Endothelial cell of umbilical vein (primary cell): ENCODE measurements around the gene TADA1. TPM values are rescaled to one million over a fixed set of nuclear protein-coding genes. Genes with fewer than 3 reads are reported as not detected.

Experiments
- BruUV-seq: library from RNA; stranded (reverse); fragments of 400-500 nt; replicated peaks from 2 replicates; lab custom pipeline; 2021; lab: Mats Ljungman, UMichigan
- CTCF ChIA-PET: fragments of 300-600, 350-600 bp; sonication (Branson Sonifier 250); formaldehyde crosslinking; loops from one replicate; lab custom pipeline; 2021; ENCODE audit warnings: antibody characterized with exemption, inconsistent platforms; lab: Charles Lee
- POLR2A ChIA-PET: fragments of 300-600, 350-600 bp; sonication (Branson Sonifier 250); formaldehyde crosslinking; loops from one replicate; lab custom pipeline; 2021; ENCODE audit warnings: antibody characterized with exemption, inconsistent platforms; lab: Charles Lee
- DNase-seq: peaks from one replicate; pipeline ENCODE4 v3.0.0-alpha.2; 2011; ENCODE audit warnings: low read depth, low spot score
- FAIRE-seq: peaks from 2 replicates; lab custom pipeline; 2011; peaks lifted over from hg19 to GRCh38; lab: Jason Lieb, UNC
- H2AFZ ChIP-seq: 2 replicates; pipeline ENCODE4 v1.6.0; 2012; ENCODE audit warnings: low read depth, low read length, control low read depth, inconsistent platforms
- H3K27ac ChIP-seq: 2 replicates; pipeline ENCODE4 v1.5.1; 2011; ENCODE audit warnings: low read depth, mild to moderate bottlenecking, control low read depth, low read length, moderate library complexity; ENCODE audit not compliant: insufficient read depth
- H3K27me3 ChIP-seq, 2 experiments: 2 replicates each; pipeline versions ENCODE4 v1.6.0 to v1.6.1; 2011; ENCODE audit warnings: low read length in 2 of 2, mixed read lengths in 1 of 2; ENCODE audit not compliant: control insufficient read depth in 2 of 2, insufficient read depth in 2 of 2
- H3K36me3 ChIP-seq, 2 experiments: 2 replicates in 1 of 2; 3 replicates in 1 of 2; pipeline ENCODE4 v1.5.1; 2011; ENCODE audit warnings: low read length in 2 of 2, mild to moderate bottlenecking in 1 of 2, moderate library complexity in 1 of 2; ENCODE audit not compliant: control insufficient read depth in 2 of 2, insufficient read depth in 2 of 2; ENCODE audit errors: extremely low read depth in 1 of 2
- H3K4me1 ChIP-seq: 3 replicates; pipeline ENCODE4 v1.5.1; 2011; ENCODE audit warnings: mild to moderate bottlenecking, low read length; ENCODE audit not compliant: control insufficient read depth, insufficient read depth; ENCODE audit errors: extremely low read depth
- H3K4me2 ChIP-seq: 2 replicates; pipeline ENCODE4 v1.6.1; 2011; ENCODE audit warnings: low read length, control low read depth, mixed read lengths; ENCODE audit not compliant: insufficient read depth
- H3K4me3 ChIP-seq, 3 experiments: fragments of 200-600 bp in 1 of 3; sonication (generic), shearing (Covaris generic) in 1 of 3; replicated peaks in 1 of 3; 2 replicates each; pipeline ENCODE4 v1.5.1; 2011 to 2016; ENCODE audit warnings: control low read depth in 3 of 3, low read length in 3 of 3, mild to moderate bottlenecking in 2 of 3, inconsistent platforms in 1 of 3, low read depth in 1 of 3, moderate library complexity in 1 of 3; ENCODE audit not compliant: insufficient read depth in 1 of 3
- H3K79me2 ChIP-seq: 2 replicates; pipeline ENCODE4 v1.6.0; 2012; ENCODE audit warnings: low read length, inconsistent platforms; ENCODE audit not compliant: control insufficient read depth, insufficient read depth
- H3K9ac ChIP-seq: replicated peaks from 2 replicates; pipeline ENCODE3; 2011; ENCODE audit warnings: low read length, control low read depth; ENCODE audit not compliant: insufficient read depth; ENCODE audit errors: extremely low read depth
- H3K9me1 ChIP-seq: replicated peaks from 3 replicates; pipeline ENCODE4 v1.6.0; 2011; ENCODE audit warnings: mild to moderate bottlenecking, low read length; ENCODE audit not compliant: control insufficient read depth, insufficient read depth; ENCODE audit errors: extremely low read depth
- H3K9me3 ChIP-seq: replicated peaks from 2 replicates; pipeline ENCODE4 v1.5.1; 2012; ENCODE audit warnings: low read length, inconsistent platforms; ENCODE audit not compliant: control insufficient read depth, insufficient read depth
- H4K20me1 ChIP-seq: replicated peaks from 2 replicates; pipeline ENCODE3; 2011; ENCODE audit warnings: mild to moderate bottlenecking, low read length; ENCODE audit not compliant: control insufficient read depth, insufficient read depth; ENCODE audit errors: extremely low read depth
- CTCF ChIP-seq, 2 donors: IDR thresholded peaks; 1 replicate in 1 of 2; 2 replicates in 1 of 2; pipeline ENCODE4 v1.5.1; 2011; ENCODE audit warnings: low read length in 2 of 2, mild to moderate bottlenecking in 2 of 2, moderate library complexity in 2 of 2, control low read depth in 1 of 2, inconsistent platforms in 1 of 2, low read depth in 1 of 2; ENCODE audit not compliant: insufficient read depth in 1 of 2; ENCODE audit errors: extremely low read depth in 1 of 2
- EZH2 ChIP-seq: IDR thresholded peaks from 2 replicates; pipeline ENCODE4 v1.6.1; 2012; ENCODE audit warnings: borderline replicate concordance, low read depth, mild to moderate bottlenecking, moderate library complexity, low read length, inconsistent platforms; ENCODE audit not compliant: severe bottlenecking
- FOS ChIP-seq: IDR thresholded peaks from 2 replicates; pipeline ENCODE4 v1.6.1; 2011; ENCODE audit warnings: mild to moderate bottlenecking, low read length, moderate library complexity, borderline replicate concordance; ENCODE audit not compliant: insufficient read depth
- GATA2 ChIP-seq: IDR thresholded peaks from 2 replicates; pipeline ENCODE4 v1.7.0; 2011; ENCODE audit warnings: low read depth, mild to moderate bottlenecking, moderate library complexity, mixed read lengths, low read length; ENCODE audit not compliant: insufficient read length, insufficient read depth
- JUN ChIP-seq: IDR thresholded peaks from 2 replicates; pipeline ENCODE4 v1.6.1; 2011; ENCODE audit warnings: borderline replicate concordance, low read depth; ENCODE audit not compliant: insufficient read length, insufficient read depth
- MAX ChIP-seq: IDR thresholded peaks from 2 replicates; pipeline ENCODE4 v1.6.1; 2011; ENCODE audit not compliant: insufficient read depth, insufficient read length
- MYC ChIP-seq: IDR thresholded peaks from one replicate; pipeline ENCODE4 v1.6.1; 2011; ENCODE audit warnings: mild to moderate bottlenecking, low read depth, low read length
- POLR2A ChIP-seq: IDR thresholded peaks from 2 replicates; pipeline ENCODE4 v1.6.1; 2012; ENCODE audit warnings: low read depth, mild to moderate bottlenecking, control low read depth, low read length
- POLR2AphosphoS5 ChIP-seq: IDR thresholded peaks from 2 replicates; pipeline ENCODE4 v1.6.1; 2012; ENCODE audit warnings: low read depth, mild to moderate bottlenecking, control low read depth, low read length, moderate library complexity; ENCODE audit not compliant: insufficient read depth
- dilution Hi-C: fragments of 300-500 bp; cut with MboI; formaldehyde crosslinking; loops from one replicate; pipeline ENCODE4 v1.15.0; 2019; ENCODE audit warnings: low sequenced_read_pairs; ENCODE audit not compliant: extremely low pct_ligation_motif_present
- intact Hi-C: fragments of 100-400 bp; cut with micrococcal nuclease; formaldehyde crosslinking; loops from one replicate; pipeline ENCODE4 v1.10.0; 2022
- polyA plus RNA-seq, 4 experiments: library from polyadenylated mRNA; depleted of rRNA in 3 of 4; stranded (reverse) in 3 of 4; unstranded in 1 of 4; fragments of >200 nt; gene quantifications; 2 replicates each; pipeline versions ENCODE4 v1.2.1 to v1.2.3, GENCODE V29; 2011 to 2012; ENCODE audit warnings: missing spikeins in 1 of 4
- total RNA-seq: library from RNA; stranded (reverse); gene quantifications from 2 replicates; pipeline ENCODE4 v1.2.3, GENCODE V29; 2021

Gene TADA1
- total and polyA plus RNA-seq, 2 donors (not counting 3 experiments of a cell fraction or from before 2014, with no cell fraction given), result 7.0 to 7.9 TPM

- Histone ChIP-seq H3K9ac (no peak overlapping the region), H3K4me3 (no peak overlapping the region), H3K4me2 (no peak overlapping the region), H3K27ac (no peak overlapping the region), H3K79me2 (peaks cover 4% of the 10 kb centered on the region), H3K27me3 (no peaks in the 10 kb centered on the region), H4K20me1 (no peaks in the 10 kb centered on the region), H2AFZ (no peak overlapping the region), H3K36me3 (peaks cover 15 to 21% of the 10 kb centered on the region in 2 experiments), H3K4me1 (no peaks in the 10 kb centered on the region), H3K9me1 (peaks cover 3% of the 10 kb centered on the region), H3K9me3 (no peaks in the 10 kb centered on the region)
- ChIA-PET POLR2A (no interaction called here), CTCF (interaction anchor here (1.2 kb wide), 1 partner anchor 17 kb away, joined by 3 read pairs; no protein-coding TSS in a partner anchor)
- intact Hi-C loops, result no loop called here
- dilution Hi-C loops, result no loop called here
- TF ChIP-seq FOS (no peak), POLR2A (no peak), CTCF (IDR thresholded peaks at IDR 0.05; ENCODE audit: extremely low read depth in 1 of 2, insufficient read depth in 1 of 2, low read depth in 1 of 2, low read length in 2 of 2) (no peak), POLR2AphosphoS5 (no peak)
- DNase-seq, result no peak
- no TSS peak for BruUV-seq
- no peak for FAIRE-seq
Measured at GRCh38 chr1:166857995-166858394, 18.1 kb downstream of the TADA1 start.

- dilution Hi-C loops, result no loop called here
- POLR2A ChIA-PET, result no interaction called here
Measured at GRCh38 chr1:166855558-166855957, 20.5 kb downstream of the TADA1 start.

More at GRCh38 chr1:166855558-166855957, 20.5 kb downstream of the TADA1 start:
- no peak for DNase-seq
- Histone ChIP-seq H3K27me3 (no peaks in the 10 kb centered on the region), H4K20me1 (no peaks in the 10 kb centered on the region), H3K27ac (no peak overlapping the region), H3K4me1 (no peaks in the 10 kb centered on the region), H3K9me3 (no peaks in the 10 kb centered on the region), H3K4me3 (no peak overlapping the region), H3K4me2 (no peak overlapping the region), H3K36me3 (peaks cover 12 to 21% of the 10 kb centered on the region in 2 experiments), H2AFZ (no peak overlapping the region), H3K79me2 (peaks cover 16% of the 10 kb centered on the region), H3K9me1 (no peaks in the 10 kb centered on the region), H3K9ac (no peak overlapping the region)
- BruUV-seq, result no TSS peak
- TF ChIP-seq MYC (no peak), FOS (no peak), GATA2 (no peak), EZH2 (no peak), MAX (no peak), POLR2A (no peak), POLR2AphosphoS5 (no peak), CTCF (IDR thresholded peaks at IDR 0.05; ENCODE audit: extremely low read depth in 1 of 2, insufficient read depth in 1 of 2, low read depth in 1 of 2, low read length in 2 of 2) (no peak), JUN (no peak)
- intact Hi-C loops, result no loop called here
- FAIRE-seq, result no peak
- CTCF ChIA-PET, result no interaction called here
